Left lung (tissue), 10 donors: ENCODE measurements around the gene EIF3A. TPM values are rescaled to one million over a fixed set of nuclear protein-coding genes. Genes with fewer than 3 reads are reported as not detected.
A peak's percentile ranks its signal among the peaks of the same experiment; 100 is the strongest.

Source experiments
- ATAC-seq: fragments of 200-7000 bp; cut with Tn5 transposase; one replicate; pipeline ENCODE4 v1.9.1; 2020; ENCODE audit warnings: moderate library complexity
- DNase-seq, 4 donors: peaks; one replicate each; pipeline ENCODE4 v3.0.0-alpha.2; 2013 to 2020
- H3K27ac ChIP-seq, 2 donors: fragments of 200-600 bp; sonication (generic) in 1 of 2; one replicate each; pipeline versions ENCODE4 v1.5.0 to v1.8.0; 2020 to 2021
- H3K27me3 ChIP-seq, 2 donors: fragments of 200-600 bp; sonication (generic) in 1 of 2; one replicate each; pipeline versions ENCODE4 v1.5.0 to v1.8.0; 2020 to 2021
- H3K36me3 ChIP-seq, 2 donors: fragments of 200-600 bp; sonication (generic) in 1 of 2; one replicate each; pipeline versions ENCODE4 v1.5.0 to v1.8.0; 2020 to 2021
- H3K4me1 ChIP-seq, 2 donors: fragments of 200-600 bp; one replicate each; pipeline ENCODE4 v1.8.0; 2021
- H3K4me3 ChIP-seq, 2 donors: fragments of 200-600 bp; sonication (generic) in 1 of 2; one replicate each; pipeline versions ENCODE4 v1.5.0 to v1.8.0; 2020 to 2021; ENCODE audit warnings: mild to moderate bottlenecking in 1 of 2
- H3K9me3 ChIP-seq, 2 donors: fragments of 200-600 bp; sonication (generic) in 1 of 2; one replicate each; pipeline versions ENCODE4 v1.5.0 to v1.8.0; 2020 to 2021
- CTCF ChIP-seq, 2 donors: fragments of 200-600 bp; sonication (generic) in 1 of 2; IDR thresholded peaks; one replicate each; pipeline versions ENCODE4 v1.5.0 to v1.8.0; 2021; ENCODE audit warnings: antibody characterized with exemption in 2 of 2
- intact Hi-C, 2 donors: fragments of 100-400 bp; cut with DNase I; formaldehyde crosslinking; loops; one replicate each; pipeline versions ENCODE4 v1.11.2 to v1.14.2; 2022
- polyA plus RNA-seq, 6 donors: library from polyadenylated mRNA; unstranded; fragments of 120-200 nt; gene quantifications; one replicate each; pipeline ENCODE4 v1.2.1, GENCODE V29; 2013; ENCODE audit not compliant: insufficient read length in 6 of 6
- total RNA-seq, 2 donors: library from RNA; stranded (reverse); fragmentation: NEBNext Ultra II Directional; extraction: Animal tissue kit (Norgen Biotek cat#: 25700); gene quantifications; one replicate each; pipeline ENCODE4 v1.2.1, GENCODE V29; 2021
- donor health status: DM: no; HTN: yes; CAD: no.
- donor health status: DM: no; HTN: no; CAD: no.

Gene EIF3A
- total and polyA plus RNA-seq, 8 donors: 89.1 to 172 (median 154) TPM

- DNase-seq: peak; percentile 41 to 91 (median 82)
- Histone ChIP-seq H3K27ac (peak overlapping the region; percentile 56 to 67), H3K9me3 (no peaks in the 10 kb centered on the region)
These were observed 55.3 kb downstream of the EIF3A start for GRCh38 chr10:119025336-119025735.

GRCh38 chr10:119024882-119025281 lies 55.7 kb downstream of the EIF3A start:
- intact Hi-C loops: no loop called here
- H3K27ac ChIP-seq: peak overlapping the region; percentile 56 to 67

More at GRCh38 chr10:119025336-119025735, 55.3 kb downstream of the EIF3A start:
- H3K27me3 ChIP-seq: peaks cover 0 to 13% of the 10 kb centered on the region in 2 donors
- H3K36me3 ChIP-seq: no peaks in the 10 kb centered on the region
- H3K4me3 ChIP-seq: no peak overlapping the region
- H3K4me1 ChIP-seq: peaks cover 0 to 11% of the 10 kb centered on the region in 2 donors
- ATAC-seq: peak; percentile 62
- no peak for TF ChIP-seq CTCF (IDR thresholded peaks at IDR 0.05)
- intact Hi-C loops: no loop called here

GRCh38 chr10:119023553-119023868 lies 57.1 kb downstream of the EIF3A start:
- no peak for ATAC-seq

More at GRCh38 chr10:119024882-119025281, 55.7 kb downstream of the EIF3A start:
- Histone ChIP-seq H3K9me3 (no peaks in the 10 kb centered on the region), H3K4me1 (peaks cover 0 to 8% of the 10 kb centered on the region in 2 donors), H3K4me3 (no peak overlapping the region), H3K36me3 (no peaks in the 10 kb centered on the region), H3K27me3 (peaks cover 0 to 10% of the 10 kb centered on the region in 2 donors)
- DNase-seq: no peak
- ATAC-seq: no peak
- no peak for TF ChIP-seq CTCF (IDR thresholded peaks at IDR 0.05)

GRCh38 chr10:119022846-119023552 lies 57.6 kb downstream of the EIF3A start:
- no peak for DNase-seq
- no peaks in the 10 kb centered on the region for H3K9me3 ChIP-seq
- H3K27ac ChIP-seq: no peak overlapping the region
- no peak for ATAC-seq
- no peaks in the 10 kb centered on the region for H3K27me3 ChIP-seq
- no peak overlapping the region for H3K4me3 ChIP-seq
- no peaks in the 10 kb centered on the region for H3K4me1 ChIP-seq
- intact Hi-C loops: no loop called here
- TF ChIP-seq CTCF (IDR thresholded peaks at IDR 0.05): no peak
- H3K36me3 ChIP-seq: no peaks in the 10 kb centered on the region

More at GRCh38 chr10:119023553-119023868, 57.1 kb downstream of the EIF3A start:
- Histone ChIP-seq H3K27ac (no peak overlapping the region), H3K9me3 (no peaks in the 10 kb centered on the region), H3K27me3 (no peaks in the 10 kb centered on the region), H3K4me1 (no peaks in the 10 kb centered on the region), H3K36me3 (no peaks in the 10 kb centered on the region), H3K4me3 (no peak overlapping the region)
- DNase-seq: no peak
- intact Hi-C loops: no loop called here
- TF ChIP-seq CTCF (IDR thresholded peaks at IDR 0.05): no peak

- ATAC-seq (no peak), DNase-seq (no peak)
- no peak for TF ChIP-seq CTCF (IDR thresholded peaks at IDR 0.05)
- Histone ChIP-seq H3K27ac (no peak overlapping the region), H3K27me3 (no peaks in the 10 kb centered on the region), H3K9me3 (no peaks in the 10 kb centered on the region), H3K4me3 (no peak overlapping the region), H3K4me1 (no peaks in the 10 kb centered on the region), H3K36me3 (no peaks in the 10 kb centered on the region)
- intact Hi-C loops: no loop called here
These were observed 60.0 kb downstream of the EIF3A start for GRCh38 chr10:119020627-119020946.
